D721Med (cell line): ENCODE data around the gene NTHL1.

Source experiments
- DNase-seq: peaks from one replicate; pipeline ENCODE4 v3.0.0; 2011; ENCODE audit warnings: low spot score; ENCODE audit not compliant: insufficient read length
- FAIRE-seq: peaks from 2 replicates; lab custom pipeline; 2011; peaks lifted over from hg19 to GRCh38; lab: Jason Lieb, UNC
- CTCF ChIP-seq: IDR thresholded peaks from 2 replicates; pipeline ENCODE4 v1.5.1; 2012; ENCODE audit warnings: mild to moderate bottlenecking, control low read depth; ENCODE audit not compliant: insufficient read depth; ENCODE audit errors: missing control alignments

The NTHL1 gene

GRCh38 chr16:1991135-1991551 is 56.5 kb downstream of the NTHL1 start:
- no peak for FAIRE-seq
- no peak for DNase-seq
- no peak for TF ChIP-seq CTCF

GRCh38 chr16:1990351-1991134 is 57.1 kb downstream of the NTHL1 start:
- DNase-seq, result peak; percentile 68
- FAIRE-seq, result no peak
- TF ChIP-seq CTCF, result no peak

GRCh38 chr16:1990101-1990350 is 57.6 kb downstream of the NTHL1 start:
- DNase-seq (no peak), FAIRE-seq (no peak)
- no peak for TF ChIP-seq CTCF
